Kidney tubule cell (primary cell): Measurements from ENCODE around the gene NCAPG2.
"Not testable (repeated sequence)": the region's sequence is repeated elsewhere in the genome, so short reads cannot be mapped to it uniquely, and the experiment has no call there.

ENCODE experiments used
- DNase-seq: peaks from one replicate; pipeline ENCODE4 v3.0.0-alpha.2; 2018; ENCODE audit warnings: low spot score

Gene NCAPG2

GRCh38 chr7:158633055-158633956 is 71.3 kb downstream of the NCAPG2 start:
- DNase-seq, result no peak

GRCh38 chr7:158631574-158632195 is 72.9 kb downstream of the NCAPG2 start:
- no peak for DNase-seq

- not testable (repeated sequence) for DNase-seq
Measured at GRCh38 chr7:158626289-158626688, 78.3 kb downstream of the NCAPG2 start.

- DNase-seq, result no peak
Measured at GRCh38 chr7:158623241-158623640, 81.4 kb downstream of the NCAPG2 start.

- no peak for DNase-seq
Measured at GRCh38 chr7:158620839-158621441, 83.7 kb downstream of the NCAPG2 start.

- no peak for DNase-seq
Measured at GRCh38 chr7:158620418-158620817, 84.2 kb downstream of the NCAPG2 start.

GRCh38 chr7:158618745-158619140 is 85.9 kb downstream of the NCAPG2 start:
- DNase-seq, result no peak

GRCh38 chr7:158617737-158618128 is 86.9 kb downstream of the NCAPG2 start:
- DNase-seq, result no peak

- DNase-seq, result no peak
Measured at GRCh38 chr7:158616050-158616449, 88.6 kb downstream of the NCAPG2 start.

GRCh38 chr7:158614700-158615099 is 89.9 kb downstream of the NCAPG2 start:
- DNase-seq, result peak; percentile 17

- DNase-seq, result peak; percentile 37
Measured at GRCh38 chr7:158613481-158613880, 91.1 kb downstream of the NCAPG2 start.

GRCh38 chr7:158612546-158612945 is 92.1 kb downstream of the NCAPG2 start:
- no peak for DNase-seq

- no peak for DNase-seq
Measured at GRCh38 chr7:158611541-158611940, 93.1 kb downstream of the NCAPG2 start.

GRCh38 chr7:158609313-158609974 is 95.2 kb downstream of the NCAPG2 start:
- no peak for DNase-seq

- no peak for DNase-seq
Measured at GRCh38 chr7:158607563-158607962, 97.0 kb downstream of the NCAPG2 start.

GRCh38 chr7:158606671-158607424 is 97.8 kb downstream of the NCAPG2 start:
- DNase-seq, result no peak

- no peak for DNase-seq
Measured at GRCh38 chr7:158606129-158606528, 98.5 kb downstream of the NCAPG2 start.

GRCh38 chr7:158603773-158604755 is 100.5 kb downstream of the NCAPG2 start:
- DNase-seq, result no peak

GRCh38 chr7:158602905-158603772 is 101.5 kb downstream of the NCAPG2 start:
- DNase-seq, result peak; percentile 44
